GM12872 (cell line): ENCODE results near the gene LIMS1.

Source experiments
- TF ChIP-seq, protein P1 (sequence below): IDR thresholded peaks from 3 replicates; pipeline ENCODE4 v1.5.1; 2011; ENCODE audit warnings: low read depth, mild to moderate bottlenecking, low read length, moderate library complexity; ENCODE audit not compliant: insufficient read depth

The LIMS1 gene

GRCh38 chr2:108623616-108624015, 89.3 kb downstream of the LIMS1 start:
- TF ChIP-seq, protein P1, sequence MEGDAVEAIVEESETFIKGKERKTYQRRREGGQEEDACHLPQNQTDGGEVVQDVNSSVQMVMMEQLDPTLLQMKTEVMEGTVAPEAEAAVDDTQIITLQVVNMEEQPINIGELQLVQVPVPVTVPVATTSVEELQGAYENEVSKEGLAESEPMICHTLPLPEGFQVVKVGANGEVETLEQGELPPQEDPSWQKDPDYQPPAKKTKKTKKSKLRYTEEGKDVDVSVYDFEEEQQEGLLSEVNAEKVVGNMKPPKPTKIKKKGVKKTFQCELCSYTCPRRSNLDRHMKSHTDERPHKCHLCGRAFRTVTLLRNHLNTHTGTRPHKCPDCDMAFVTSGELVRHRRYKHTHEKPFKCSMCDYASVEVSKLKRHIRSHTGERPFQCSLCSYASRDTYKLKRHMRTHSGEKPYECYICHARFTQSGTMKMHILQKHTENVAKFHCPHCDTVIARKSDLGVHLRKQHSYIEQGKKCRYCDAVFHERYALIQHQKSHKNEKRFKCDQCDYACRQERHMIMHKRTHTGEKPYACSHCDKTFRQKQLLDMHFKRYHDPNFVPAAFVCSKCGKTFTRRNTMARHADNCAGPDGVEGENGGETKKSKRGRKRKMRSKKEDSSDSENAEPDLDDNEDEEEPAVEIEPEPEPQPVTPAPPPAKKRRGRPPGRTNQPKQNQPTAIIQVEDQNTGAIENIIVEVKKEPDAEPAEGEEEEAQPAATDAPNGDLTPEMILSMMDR = no peak

DNA sequence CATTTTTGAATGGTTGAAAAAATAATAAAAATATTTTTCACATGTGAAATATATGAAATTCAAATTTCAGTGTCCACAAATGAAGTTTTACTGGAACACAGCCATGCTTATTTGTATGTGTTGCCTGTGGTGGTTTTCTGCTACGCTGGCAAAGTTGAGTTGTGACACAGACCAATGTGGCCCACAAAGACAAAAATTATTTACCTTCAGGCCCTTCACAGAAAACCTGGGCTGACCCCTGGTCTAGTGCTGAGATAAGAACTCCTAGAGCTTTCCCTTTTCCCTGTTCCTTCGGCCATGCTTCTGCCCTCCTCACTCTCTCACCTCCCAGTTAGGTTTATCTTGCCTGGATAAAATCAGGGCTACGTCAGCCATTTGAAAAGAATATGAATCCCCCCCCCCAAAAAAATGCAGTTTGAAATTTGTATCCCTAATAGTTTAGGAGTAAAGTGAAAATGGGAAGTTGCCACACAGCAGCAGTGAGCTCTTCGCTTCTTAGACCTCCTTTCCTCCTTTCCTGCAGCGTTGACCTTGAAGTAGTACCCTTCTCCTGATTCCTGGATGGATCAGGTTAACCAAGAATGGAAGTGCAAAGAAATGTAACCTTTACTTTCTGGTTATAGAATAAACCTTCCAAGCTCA, 91.0 kb downstream of the LIMS1 start:
- TF ChIP-seq, protein P1 = no peak

- TF ChIP-seq, protein P1 = no peak
These were observed 91.5 kb downstream of the LIMS1 start for GRCh38 chr2:108625828-108626195.

DNA sequence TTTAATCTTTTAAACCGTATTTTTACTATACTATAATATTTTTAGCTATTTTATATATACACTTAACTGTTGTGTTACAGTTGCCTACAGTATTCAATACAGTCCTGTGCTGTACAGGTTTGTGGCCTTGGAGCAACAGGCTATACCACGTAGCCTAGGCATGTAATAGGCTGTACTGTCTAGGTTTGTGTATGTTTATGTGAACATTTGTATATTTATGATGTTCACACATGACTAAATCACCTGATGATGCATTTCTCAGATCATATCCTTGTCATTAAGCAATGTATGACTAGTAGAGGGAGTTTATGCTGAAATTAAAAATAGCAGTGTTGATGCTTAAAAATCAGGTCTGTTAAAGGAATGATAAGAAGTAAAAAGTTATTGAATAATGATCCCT, 92.7 kb downstream of the LIMS1 start:
- TF ChIP-seq, protein P1 = no peak

DNA sequence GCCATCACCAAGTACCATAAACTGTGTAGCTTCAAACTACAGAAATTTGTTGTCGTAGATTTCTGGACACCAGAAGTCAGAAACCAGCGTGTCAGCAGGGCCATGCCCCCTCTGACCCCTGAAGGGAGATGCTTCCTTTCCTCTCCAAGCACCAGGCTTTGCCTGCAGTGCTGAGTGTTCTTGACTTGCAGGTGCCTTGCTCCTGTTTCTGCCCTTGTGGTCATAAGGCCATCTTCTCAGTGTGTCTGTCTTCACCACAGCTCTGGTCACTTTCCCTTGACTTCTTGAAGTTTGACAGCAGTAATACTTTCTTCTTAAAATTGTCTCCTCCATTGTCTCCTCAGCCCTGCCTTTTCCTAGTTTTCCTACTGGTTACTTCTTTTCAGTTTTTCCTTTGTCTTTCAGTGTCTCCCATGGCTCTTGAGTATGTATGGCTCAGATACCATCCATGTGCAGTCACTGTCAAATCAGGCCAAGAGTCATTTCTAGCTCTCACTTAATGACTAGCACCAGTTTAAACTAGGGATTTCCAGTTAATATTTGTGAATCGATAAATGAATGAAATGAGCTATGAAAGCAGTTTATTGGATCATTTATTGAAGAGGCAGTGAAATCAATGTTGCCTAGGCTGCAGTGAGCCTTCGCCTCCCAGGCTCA, 93.8 kb downstream of the LIMS1 start:
- TF ChIP-seq, protein P1 = no peak

DNA sequence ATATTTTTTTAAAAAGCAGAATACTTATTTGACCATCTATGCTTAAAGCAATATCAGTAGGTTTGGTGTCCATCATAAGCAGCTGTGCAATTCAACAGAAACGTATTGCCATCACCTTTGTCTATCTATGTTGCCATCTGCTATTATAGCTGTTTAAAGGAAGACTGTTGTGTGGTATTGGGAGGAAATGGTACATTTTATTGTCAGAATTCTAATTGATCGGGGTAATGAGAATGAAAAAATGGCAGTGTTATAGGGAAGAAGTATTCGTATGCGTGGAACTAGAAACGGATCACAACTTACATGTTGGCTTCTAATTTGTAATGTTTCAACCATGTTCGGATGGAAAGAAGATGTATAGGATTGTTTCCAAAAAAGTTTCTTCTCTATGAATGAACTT, 94.7 kb downstream of the LIMS1 start:
- TF ChIP-seq, protein P1 = no peak

DNA sequence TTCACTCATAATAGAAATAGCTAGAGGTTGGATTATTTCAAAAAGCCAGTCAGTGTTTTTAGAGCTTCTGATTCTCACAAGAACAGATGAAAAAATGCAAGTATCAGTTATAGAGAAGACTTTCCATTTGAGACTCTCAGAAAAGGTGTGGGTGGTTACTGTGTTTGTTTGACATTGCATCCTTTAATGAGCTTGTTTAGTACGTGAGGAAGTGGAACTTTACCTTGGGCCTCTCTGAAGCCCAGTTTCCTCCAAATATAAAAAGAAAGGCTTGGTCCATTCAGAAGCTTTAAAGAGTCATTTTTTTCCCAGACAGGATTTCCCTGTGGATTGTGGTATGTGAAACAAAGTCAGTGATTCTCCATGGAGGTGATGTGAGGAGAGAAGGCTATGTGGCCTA, 95.1 kb downstream of the LIMS1 start:
- TF ChIP-seq, protein P1 = no peak
